Measurements from ENCODE around the gene CBFA2T2. TPM values are rescaled to one million over a fixed set of nuclear protein-coding genes. Genes with fewer than 3 reads are reported as not detected.

Gene CBFA2T2
- total RNA-seq, 2 donors from 2014 or later = 8.3 to 10.7 TPM

- no peak for ATAC-seq
- DNase-seq = no peak
- intact Hi-C loops (cut with DNase I) = no loop called here
Measured at GRCh38 chr20:33600414-33600813, 110.5 kb downstream of the CBFA2T2 start.

GRCh38 chr20:33600981-33601380 is 111.1 kb downstream of the CBFA2T2 start:
- DNase-seq (no peak), ATAC-seq (no peak)
- intact Hi-C loops (cut with DNase I) = no loop called here

GRCh38 chr20:33601861-33602260 is 112.0 kb downstream of the CBFA2T2 start:
- no peak for ATAC-seq
- DNase-seq = no peak
- intact Hi-C loops (cut with DNase I) = no loop called here

- DNase-seq (no peak), ATAC-seq (peak in 1 of 2 donors; percentile 18)
- intact Hi-C loops (cut with DNase I) = no loop called here
Measured at GRCh38 chr20:33602826-33603590, 113.1 kb downstream of the CBFA2T2 start.

GRCh38 chr20:33604084-33604990 is 114.4 kb downstream of the CBFA2T2 start:
- intact Hi-C loops (cut with DNase I) = no loop called here
- DNase-seq (no peak), ATAC-seq (peak in 1 of 2 donors; percentile 17)

GRCh38 chr20:33604991-33605370 is 115.1 kb downstream of the CBFA2T2 start:
- DNase-seq (no peak), ATAC-seq (no peak)
- intact Hi-C loops (cut with DNase I) = no loop called here

GRCh38 chr20:33606118-33606771 is 116.3 kb downstream of the CBFA2T2 start:
- intact Hi-C loops (cut with DNase I) = no loop called here
- DNase-seq = no peak
- peak in 1 of 2 donors; percentile 65 for ATAC-seq

- no peak for DNase-seq
- intact Hi-C loops (cut with DNase I) = no loop called here
- ATAC-seq = no peak
Measured at GRCh38 chr20:33609504-33609903, 119.6 kb downstream of the CBFA2T2 start.

GRCh38 chr20:33611106-33611505 is 121.2 kb downstream of the CBFA2T2 start:
- ATAC-seq = no peak
- intact Hi-C loops (cut with DNase I) = no loop called here
- DNase-seq = no peak

- ATAC-seq (no peak), DNase-seq (no peak)
- intact Hi-C loops (cut with DNase I) = no loop called here
Measured at GRCh38 chr20:33612001-33612400, 122.1 kb downstream of the CBFA2T2 start.

GRCh38 chr20:33621717-33622400 is 132.0 kb downstream of the CBFA2T2 start:
- intact Hi-C loops (cut with DNase I) = no loop called here
- no peak for ATAC-seq
- DNase-seq = no peak

- intact Hi-C loops (cut with DNase I) = no loop called here
- no peak for ATAC-seq
Measured at GRCh38 chr20:33622705-33623365, 132.9 kb downstream of the CBFA2T2 start.

GRCh38 chr20:33624399-33624798 is 134.5 kb downstream of the CBFA2T2 start:
- no peak for ATAC-seq
- intact Hi-C loops (cut with DNase I) = no loop called here
- no peak for DNase-seq

More at GRCh38 chr20:33622705-33623365, 132.9 kb downstream of the CBFA2T2 start:
- DNase-seq = no peak

- ATAC-seq (no peak), DNase-seq (no peak)
- intact Hi-C loops (cut with DNase I) = no loop called here
Measured at GRCh38 chr20:33626190-33626589, 136.3 kb downstream of the CBFA2T2 start.

- intact Hi-C loops (cut with DNase I) = no loop called here
- DNase-seq = no peak
- no peak for ATAC-seq
Measured at GRCh38 chr20:33627577-33628216, 137.8 kb downstream of the CBFA2T2 start.

- intact Hi-C loops (cut with DNase I) = no loop called here
- no peak for ATAC-seq
- DNase-seq = no peak
Measured at GRCh38 chr20:33629533-33629932, 139.6 kb downstream of the CBFA2T2 start.

GRCh38 chr20:33629979-33630378 is 140.1 kb downstream of the CBFA2T2 start:
- no peak for ATAC-seq

GRCh38 chr20:33630507-33630906 is 140.6 kb downstream of the CBFA2T2 start:
- intact Hi-C loops (cut with DNase I) = no loop called here
- no peak for ATAC-seq
- no peak for DNase-seq

More at GRCh38 chr20:33629979-33630378, 140.1 kb downstream of the CBFA2T2 start:
- intact Hi-C loops (cut with DNase I) = no loop called here
- no peak for DNase-seq

Data from left cardiac atrium (tissue), 4 donors.